ENCODE measurements around the gene SNX2. TPM values are rescaled to one million over a fixed set of nuclear protein-coding genes. Genes with fewer than 3 reads are reported as not detected.

SNX2 gene
- total and polyA plus RNA-seq, 9 of the 15 experiments (the other 6 are each of a cell fraction or from before 2014, with no cell fraction given): 35.2 to 86.0 (median 58.1) TPM

- TF ChIP-seq ZNF668 (CRISPR knock-in tag; IDR thresholded peaks at IDR 0.05) (no peak), ATF3 (IDR thresholded peaks at IDR 0.05) (peak; percentile 64), ATF3 (CRISPR knock-in tag; conservative IDR thresholded peaks at IDR 0.05) (no peak), NFIC (IDR thresholded peaks at IDR 0.05) (peak; percentile 46; the same call in 1 of the 2 replicates), UBTF (IDR thresholded peaks at IDR 0.05; ENCODE audit: borderline replicate concordance in 1 of 2, low read depth in 2 of 2, low read length in 2 of 2) (no peak), ESRRA (IDR thresholded peaks at IDR 0.05; ENCODE audit: borderline replicate concordance, low read depth) (no peak; the same call in 1 of the 2 replicates), PHB2 (IDR thresholded peaks at IDR 0.05; ENCODE audit: low read depth) (peak; percentile 88), ZKSCAN1 (IDR thresholded peaks at IDR 0.05; ENCODE audit: low read depth, low read length) (no peak), ZBTB8A (IDR thresholded peaks at IDR 0.05; ENCODE audit: partially characterized antibody) (no peak), EHMT2 (IDR thresholded peaks at IDR 0.05) (peak; percentile 84), ARID1B (IDR thresholded peaks at IDR 0.05) (peak; percentile 97), CREM (IDR thresholded peaks at IDR 0.05; ENCODE audit: low read depth) (peak; percentile 38; the same call in 1 of the 2 replicates), FOXM1 (IDR thresholded peaks at IDR 0.05; ENCODE audit: low read depth) (peak; percentile 74), FOXM1 (CRISPR knock-in tag; IDR thresholded peaks at IDR 0.05; ENCODE audit: low read depth) (no peak), ARID4B (CRISPR knock-in tag; IDR thresholded peaks at IDR 0.05) (no peak), ZFP36 (IDR thresholded peaks at IDR 0.05; ENCODE audit: low read depth, low read length, partially characterized antibody) (no peak), KLF16 (IDR thresholded peaks at IDR 0.05) (peak; percentile 50; the same call in 1 of the 2 replicates), MEF2A (IDR thresholded peaks at IDR 0.05; ENCODE audit: control insufficient read depth, low read depth, low read length) (no peak), ZSCAN29 (IDR thresholded peaks at IDR 0.05) (no peak), NFE2 (IDR thresholded peaks at IDR 0.05; ENCODE audit: low read depth) (no peak; the same call in 1 of the 2 replicates), BCOR (IDR thresholded peaks at IDR 0.05) (peak; percentile 79)
- TF ChIP-seq, protein P1, sequence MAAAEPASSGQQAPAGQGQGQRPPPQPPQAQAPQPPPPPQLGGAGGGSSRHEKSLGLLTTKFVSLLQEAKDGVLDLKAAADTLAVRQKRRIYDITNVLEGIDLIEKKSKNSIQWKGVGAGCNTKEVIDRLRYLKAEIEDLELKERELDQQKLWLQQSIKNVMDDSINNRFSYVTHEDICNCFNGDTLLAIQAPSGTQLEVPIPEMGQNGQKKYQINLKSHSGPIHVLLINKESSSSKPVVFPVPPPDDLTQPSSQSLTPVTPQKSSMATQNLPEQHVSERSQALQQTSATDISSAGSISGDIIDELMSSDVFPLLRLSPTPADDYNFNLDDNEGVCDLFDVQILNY (CRISPR knock-in tag; IDR thresholded peaks at IDR 0.05): no peak
Observed at GRCh38 chr5:122863240-122863639, 88.4 kb downstream of the SNX2 start (continued).

Data from K562 (cell line).